GM10266 (cell line): Measurements from ENCODE around the gene F11.
"Not testable (repeated sequence)": the region's sequence is repeated elsewhere in the genome, so short reads cannot be mapped to it uniquely, and the experiment has no call there.

ENCODE experiments used
- DNase-seq: peaks from one replicate; pipeline ENCODE4 v3.0.0; 2012; ENCODE audit errors: extremely low spot score
- TF ChIP-seq, protein P1 (sequence below): IDR thresholded peaks from 2 replicates; pipeline ENCODE4 v1.5.1; 2012; ENCODE audit warnings: mild to moderate bottlenecking, low read depth; ENCODE audit not compliant: control insufficient read depth, insufficient read depth; ENCODE audit errors: missing control alignments

The F11 gene

GRCh38 chr4:186241616-186242015 lies 24.4 kb upstream of the F11 start:
- TF ChIP-seq, protein P1, sequence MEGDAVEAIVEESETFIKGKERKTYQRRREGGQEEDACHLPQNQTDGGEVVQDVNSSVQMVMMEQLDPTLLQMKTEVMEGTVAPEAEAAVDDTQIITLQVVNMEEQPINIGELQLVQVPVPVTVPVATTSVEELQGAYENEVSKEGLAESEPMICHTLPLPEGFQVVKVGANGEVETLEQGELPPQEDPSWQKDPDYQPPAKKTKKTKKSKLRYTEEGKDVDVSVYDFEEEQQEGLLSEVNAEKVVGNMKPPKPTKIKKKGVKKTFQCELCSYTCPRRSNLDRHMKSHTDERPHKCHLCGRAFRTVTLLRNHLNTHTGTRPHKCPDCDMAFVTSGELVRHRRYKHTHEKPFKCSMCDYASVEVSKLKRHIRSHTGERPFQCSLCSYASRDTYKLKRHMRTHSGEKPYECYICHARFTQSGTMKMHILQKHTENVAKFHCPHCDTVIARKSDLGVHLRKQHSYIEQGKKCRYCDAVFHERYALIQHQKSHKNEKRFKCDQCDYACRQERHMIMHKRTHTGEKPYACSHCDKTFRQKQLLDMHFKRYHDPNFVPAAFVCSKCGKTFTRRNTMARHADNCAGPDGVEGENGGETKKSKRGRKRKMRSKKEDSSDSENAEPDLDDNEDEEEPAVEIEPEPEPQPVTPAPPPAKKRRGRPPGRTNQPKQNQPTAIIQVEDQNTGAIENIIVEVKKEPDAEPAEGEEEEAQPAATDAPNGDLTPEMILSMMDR = no peak

DNA sequence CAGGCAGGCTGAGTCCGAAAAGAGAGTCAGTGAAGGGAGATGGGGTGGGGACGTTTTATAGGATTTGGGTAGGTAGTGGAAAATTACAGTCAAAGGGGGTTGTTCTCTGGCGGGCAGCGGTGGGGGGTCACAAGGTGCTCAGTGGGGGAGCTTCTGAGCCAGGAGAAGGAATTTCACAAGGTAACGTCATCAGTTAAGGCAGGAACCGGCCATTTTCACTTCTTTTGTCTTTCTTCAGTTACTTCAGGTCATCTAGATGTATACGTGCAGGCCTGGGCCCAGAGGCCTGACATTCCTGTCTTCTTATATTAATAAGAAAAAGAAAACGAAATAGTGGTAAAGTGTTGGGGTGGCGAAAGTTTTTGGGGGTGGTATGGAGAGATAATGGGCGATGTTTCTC lies 24.0 kb upstream of the F11 start:
- not testable (repeated sequence) for DNase-seq

More at GRCh38 chr4:186241616-186242015, 24.4 kb upstream of the F11 start:
- no peak for DNase-seq

DNA sequence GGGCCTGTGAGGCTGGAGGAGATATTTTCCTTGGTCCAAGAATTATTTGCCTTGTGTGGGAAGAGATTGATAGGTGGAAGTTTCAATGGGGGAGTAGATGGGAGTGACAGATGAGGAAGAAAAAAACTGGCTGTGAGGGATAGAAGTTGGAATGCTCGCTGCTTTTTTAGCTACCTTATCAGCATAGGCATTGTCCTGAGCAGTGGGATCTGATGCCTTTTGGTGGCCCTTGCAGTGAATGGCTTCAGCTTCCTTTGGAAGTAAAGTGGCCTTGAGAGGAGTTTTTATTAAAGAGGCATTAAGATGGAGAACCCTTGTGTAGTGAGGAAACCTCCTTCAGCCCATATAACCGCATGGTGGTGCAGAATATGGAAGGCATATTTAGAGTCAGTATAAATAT lies 22.7 kb upstream of the F11 start:
- TF ChIP-seq, protein P1 = no peak
- no peak for DNase-seq

GRCh38 chr4:186244835-186245234 lies 21.2 kb upstream of the F11 start:
- no peak for DNase-seq
- TF ChIP-seq, protein P1 = no peak

DNA sequence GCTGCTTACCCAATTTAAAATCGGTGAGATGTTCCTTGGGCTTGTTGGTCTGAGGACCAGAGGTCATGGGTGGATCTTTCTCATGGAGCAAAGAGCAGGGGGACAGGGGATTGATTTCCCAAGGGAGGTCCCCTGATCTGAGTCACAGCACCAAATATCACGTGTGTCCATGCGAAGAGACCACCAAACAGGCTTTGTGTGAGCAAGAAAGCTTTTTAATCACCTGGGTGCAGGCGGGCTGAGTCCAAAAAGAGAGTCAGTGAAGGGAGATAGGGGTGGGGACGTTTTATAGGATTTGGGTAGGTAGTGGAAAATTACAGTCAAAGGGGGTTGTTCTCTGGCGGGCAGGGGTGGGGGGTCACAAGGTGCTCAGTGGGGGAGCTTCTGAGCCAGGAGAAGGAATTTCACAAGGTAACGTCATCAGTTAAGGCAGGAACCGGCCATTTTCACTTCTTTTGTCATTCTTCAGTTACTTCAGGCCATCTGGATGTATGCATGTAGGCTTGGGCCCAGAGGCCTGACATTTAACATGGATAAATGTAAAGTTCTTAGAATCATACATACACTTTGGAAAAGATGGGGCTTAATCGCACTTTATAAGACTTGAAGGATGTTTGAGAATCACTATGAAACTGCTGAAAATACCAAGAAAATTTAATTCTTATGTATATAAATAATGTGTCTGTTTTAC lies 18.8 kb upstream of the F11 start:
- DNase-seq = not testable (repeated sequence)

DNA sequence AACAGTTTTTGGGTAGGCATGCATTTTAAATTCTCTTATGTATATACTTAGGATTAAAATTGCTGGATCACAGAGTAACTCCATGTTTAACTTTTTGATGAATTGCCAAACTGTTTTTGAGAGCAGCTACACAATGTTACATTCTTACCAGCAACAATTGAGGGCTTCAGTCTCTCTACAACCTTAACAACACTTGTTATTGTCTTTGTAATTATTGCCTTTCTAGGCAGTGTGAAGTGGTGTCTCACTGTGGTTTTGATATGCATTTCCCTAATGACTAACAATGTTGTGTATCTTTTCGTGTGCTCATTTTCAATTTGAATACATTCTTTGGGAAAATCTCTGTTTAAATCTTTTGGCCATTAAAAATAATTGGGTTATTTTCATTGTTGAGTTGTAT lies 17.3 kb upstream of the F11 start:
- DNase-seq = no peak

DNA sequence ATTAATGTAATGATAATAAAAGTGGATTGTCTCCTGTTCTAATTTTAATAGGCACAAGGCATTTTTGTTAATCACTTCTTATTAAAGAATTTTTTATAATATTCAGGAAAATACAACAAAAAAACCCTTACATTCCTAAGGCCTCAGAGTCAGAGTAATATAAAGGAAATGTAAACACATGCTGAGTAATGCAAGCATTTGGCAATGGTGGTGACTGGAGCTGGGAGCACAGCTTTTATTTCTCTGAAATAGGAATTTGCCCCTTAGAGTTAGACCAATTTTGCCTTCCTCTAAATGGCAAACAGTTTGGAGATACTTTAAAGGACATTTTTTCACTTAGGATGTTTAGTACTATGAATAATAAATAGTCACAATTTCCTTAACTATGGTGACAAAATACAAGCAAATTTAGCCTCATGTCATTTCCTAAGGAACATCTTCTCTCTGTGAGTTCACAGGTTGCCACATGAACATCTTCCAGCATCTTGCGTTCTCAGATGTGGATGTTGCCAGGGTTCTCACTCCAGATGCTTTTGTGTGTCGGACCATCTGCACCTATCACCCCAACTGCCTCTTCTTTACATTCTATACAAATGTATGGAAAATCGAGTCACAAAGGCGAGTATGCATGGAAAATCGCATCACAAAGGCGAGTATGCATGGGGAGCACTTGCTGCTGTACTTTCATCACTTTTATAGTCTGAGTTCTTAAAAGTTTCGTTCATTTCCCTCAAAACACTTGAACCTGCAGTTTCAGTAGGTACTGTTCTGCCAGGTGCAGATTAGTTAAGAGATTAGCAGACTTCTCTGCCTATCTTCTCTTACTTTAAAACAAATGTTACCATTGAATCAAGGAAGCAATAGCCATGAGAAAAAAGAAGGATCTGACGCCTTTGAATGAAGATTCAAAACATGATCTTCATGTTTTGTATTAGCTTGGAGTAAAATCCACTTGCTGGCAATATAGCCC lies 15.9 kb upstream of the F11 start:
- DNase-seq = no peak
- TF ChIP-seq, protein P1 = no peak

More for the DNA sequence above, 17.3 kb upstream of the F11 start:
- TF ChIP-seq, protein P1 = no peak

- TF ChIP-seq, protein P1 = no peak
- DNase-seq = no peak
Observed at GRCh38 chr4:186250760-186251159, 15.2 kb upstream of the F11 start.
